Fibroblast of skin of right biceps (primary cell): ENCODE data around the gene EHF.

Source experiments
- DNase-seq: peaks from one replicate; pipeline ENCODE4 v3.0.0-alpha.2; 2013

Gene EHF

GRCh38 chr11:34625576-34625975 lies 4.7 kb downstream of the EHF start:
- DNase-seq: no peak

- no peak for DNase-seq
Measured at GRCh38 chr11:34626393-34626792, 5.5 kb downstream of the EHF start.

- DNase-seq: no peak
Measured at GRCh38 chr11:34627197-34627596, 6.3 kb downstream of the EHF start.

- no peak for DNase-seq
Measured at GRCh38 chr11:34629711-34630110, 8.8 kb downstream of the EHF start.

- DNase-seq: no peak
Measured at GRCh38 chr11:34630544-34630943, 9.7 kb downstream of the EHF start.

- DNase-seq: no peak
Measured at GRCh38 chr11:34631297-34631696, 10.4 kb downstream of the EHF start.

GRCh38 chr11:34631737-34632104 lies 10.8 kb downstream of the EHF start:
- DNase-seq: no peak

GRCh38 chr11:34632105-34632791 lies 11.4 kb downstream of the EHF start:
- no peak for DNase-seq

- DNase-seq: no peak
Measured at GRCh38 chr11:34633640-34633989, 12.7 kb downstream of the EHF start.

- peak; percentile 58 for DNase-seq
Measured at GRCh38 chr11:34633990-34634693, 13.2 kb downstream of the EHF start.

GRCh38 chr11:34634694-34635062 lies 13.8 kb downstream of the EHF start:
- no peak for DNase-seq

- DNase-seq: no peak
Measured at GRCh38 chr11:34636127-34636526, 15.2 kb downstream of the EHF start.

- DNase-seq: no peak
Measured at GRCh38 chr11:34637303-34637702, 16.4 kb downstream of the EHF start.

- DNase-seq: no peak
Measured at GRCh38 chr11:34638897-34639296, 18.0 kb downstream of the EHF start.

- no peak for DNase-seq
Measured at GRCh38 chr11:34639545-34639944, 18.7 kb downstream of the EHF start.

- DNase-seq: no peak
Measured at GRCh38 chr11:34640050-34640923, 19.4 kb downstream of the EHF start.

GRCh38 chr11:34640924-34641275 lies 20.0 kb downstream of the EHF start:
- DNase-seq: no peak

GRCh38 chr11:34641456-34641855 lies 20.6 kb downstream of the EHF start:
- DNase-seq: no peak

- DNase-seq: no peak
Measured at GRCh38 chr11:34642001-34642554, 21.2 kb downstream of the EHF start.

- DNase-seq: no peak
Measured at GRCh38 chr11:34642873-34643272, 22.0 kb downstream of the EHF start.

- DNase-seq: no peak
Measured at GRCh38 chr11:34643311-34643710, 22.4 kb downstream of the EHF start.

GRCh38 chr11:34643846-34644245 lies 23.0 kb downstream of the EHF start:
- DNase-seq: peak; percentile 26

- peak; percentile 75 for DNase-seq
Measured at GRCh38 chr11:34644669-34645406, 23.9 kb downstream of the EHF start.
